Suprapubic skin (tissue), 4 donors: ENCODE measurements around the gene SMG1.

Source experiments
- EP300 ChIP-seq: sonication (generic); formaldehyde crosslinking; IDR thresholded peaks from one replicate; pipeline ENCODE4 v1.6.1; 2017; ENCODE audit warnings: antibody characterized with exemption
- POLR2A ChIP-seq, 2 donors: fragments of 450-650 bp; IDR thresholded peaks; one replicate each; pipeline ENCODE4 v1.6.1; 2017; ENCODE audit warnings: antibody characterized with exemption in 2 of 2, mild to moderate bottlenecking in 2 of 2, moderate library complexity in 2 of 2
- POLR2AphosphoS5 ChIP-seq, 3 donors: sonication (generic); formaldehyde crosslinking; IDR thresholded peaks; one replicate each; pipeline ENCODE4 v1.6.1; 2017; ENCODE audit warnings: antibody characterized with exemption in 3 of 3
- TF ChIP-seq, protein P1 (sequence below), 2 donors: fragments of 200-600 bp in 1 of 2; fragments of 450-650 bp in 1 of 2; sonication (generic) in 1 of 2; IDR thresholded peaks; one replicate each; pipeline ENCODE4 v1.5.1; 2016 to 2019; ENCODE audit warnings: antibody characterized with exemption in 2 of 2, mild to moderate bottlenecking in 1 of 2, moderate library complexity in 1 of 2

DNA sequence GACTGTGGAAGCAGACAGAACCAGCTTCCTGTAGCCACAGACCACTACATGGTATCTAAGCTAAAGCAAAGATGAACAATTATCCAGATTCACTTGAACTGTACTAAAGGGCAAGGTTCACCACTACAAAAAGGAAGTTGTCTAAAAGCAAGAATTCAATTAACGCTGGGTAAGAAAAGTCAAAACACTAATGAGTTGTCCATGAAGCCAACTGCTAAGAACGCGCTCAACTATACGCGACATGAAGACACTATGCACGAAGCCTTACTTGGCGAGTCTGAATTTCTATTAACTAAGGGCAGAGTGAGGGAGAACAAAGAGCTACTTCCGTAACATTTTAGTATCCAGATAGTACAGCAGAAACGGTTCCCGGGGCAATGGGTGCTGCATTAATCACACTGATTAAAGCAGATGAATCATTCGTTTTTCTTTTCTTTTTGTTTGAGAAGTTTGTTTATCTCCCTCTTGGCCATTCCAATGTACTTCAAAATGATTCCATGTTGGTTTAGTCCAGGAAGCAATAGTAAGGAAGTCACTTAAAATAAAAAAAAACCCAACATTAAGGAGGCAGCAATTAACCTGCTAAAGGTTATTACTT lies 133.3 kb downstream of the SMG1 start:
- TF ChIP-seq, protein P1, sequence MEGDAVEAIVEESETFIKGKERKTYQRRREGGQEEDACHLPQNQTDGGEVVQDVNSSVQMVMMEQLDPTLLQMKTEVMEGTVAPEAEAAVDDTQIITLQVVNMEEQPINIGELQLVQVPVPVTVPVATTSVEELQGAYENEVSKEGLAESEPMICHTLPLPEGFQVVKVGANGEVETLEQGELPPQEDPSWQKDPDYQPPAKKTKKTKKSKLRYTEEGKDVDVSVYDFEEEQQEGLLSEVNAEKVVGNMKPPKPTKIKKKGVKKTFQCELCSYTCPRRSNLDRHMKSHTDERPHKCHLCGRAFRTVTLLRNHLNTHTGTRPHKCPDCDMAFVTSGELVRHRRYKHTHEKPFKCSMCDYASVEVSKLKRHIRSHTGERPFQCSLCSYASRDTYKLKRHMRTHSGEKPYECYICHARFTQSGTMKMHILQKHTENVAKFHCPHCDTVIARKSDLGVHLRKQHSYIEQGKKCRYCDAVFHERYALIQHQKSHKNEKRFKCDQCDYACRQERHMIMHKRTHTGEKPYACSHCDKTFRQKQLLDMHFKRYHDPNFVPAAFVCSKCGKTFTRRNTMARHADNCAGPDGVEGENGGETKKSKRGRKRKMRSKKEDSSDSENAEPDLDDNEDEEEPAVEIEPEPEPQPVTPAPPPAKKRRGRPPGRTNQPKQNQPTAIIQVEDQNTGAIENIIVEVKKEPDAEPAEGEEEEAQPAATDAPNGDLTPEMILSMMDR (IDR thresholded peaks at IDR 0.05): no peak
- TF ChIP-seq EP300 (no peak), POLR2AphosphoS5 (IDR thresholded peaks at IDR 0.05) (no peak), POLR2A (IDR thresholded peaks at IDR 0.05) (no peak)
